OCI-LY3 (cell line): Measurements from ENCODE around the gene HOXA4.

Experiments
- H2AFZ ChIP-seq: fragments of 200-600, 300-600 bp; shearing (Covaris generic); 2 replicates; pipeline ENCODE4 v1.6.0; 2014; ENCODE audit warnings: antibody characterized with exemption, low read depth, low read length
- H3K27ac ChIP-seq: fragments of 200-600, 300-600 bp; sonication (generic); 2 replicates; pipeline ENCODE4 v1.5.1; 2014; ENCODE audit warnings: mild to moderate bottlenecking, low read length, moderate library complexity, mixed read lengths
- H3K27me3 ChIP-seq: fragments of 200-600, 300-600 bp; sonication (generic); 2 replicates; pipeline ENCODE4 v1.6.1; 2014; ENCODE audit warnings: low read depth, low read length, mixed read lengths
- H3K36me3 ChIP-seq: fragments of 200-600, 300-600 bp; sonication (generic); replicated peaks from 2 replicates; pipeline ENCODE3; 2014; ENCODE audit warnings: low read depth, low read length, mixed read lengths
- H3K4me1 ChIP-seq: fragments of 300-600, 200-600 bp; sonication (generic); 2 replicates; pipeline ENCODE4 v1.6.1; 2014; ENCODE audit warnings: low read length, mixed read lengths
- H3K4me2 ChIP-seq: fragments of 200-600, 300-600 bp; sonication (generic); 2 replicates; pipeline ENCODE4 v1.6.1; 2014; ENCODE audit warnings: low read length, mixed read lengths
- H3K4me3 ChIP-seq: fragments of 300-600, 200-600 bp; sonication (generic); 2 replicates; pipeline ENCODE4 v1.5.1; 2014; ENCODE audit warnings: antibody characterized with exemption, mild to moderate bottlenecking, low read length, moderate library complexity
- H3K79me2 ChIP-seq: fragments of 300-600, 200-600 bp; shearing (Covaris generic); 2 replicates; pipeline ENCODE4 v1.6.1; 2014; ENCODE audit warnings: mild to moderate bottlenecking, low read length, mixed read lengths
- H3K9ac ChIP-seq: fragments of 300-600, 200-600 bp; shearing (Covaris generic); 2 replicates; pipeline ENCODE4 v1.6.0; 2014; ENCODE audit warnings: mild to moderate bottlenecking, low read length, moderate library complexity
- H3K9me3 ChIP-seq: fragments of 200-600, 300-600 bp; shearing (Covaris generic); 2 replicates; pipeline ENCODE4 v1.6.1; 2014; ENCODE audit warnings: low read length, mixed read lengths; ENCODE audit not compliant: insufficient read depth
- H4K20me1 ChIP-seq: fragments of 200-600, 300-600 bp; sonication (generic); 2 replicates; pipeline ENCODE4 v1.6.1; 2016; ENCODE audit warnings: low read length, mixed read lengths; ENCODE audit not compliant: insufficient read depth
- EZH2phosphoT487 ChIP-seq: fragments of 200-600 bp; shearing (Covaris generic); IDR thresholded peaks from 2 replicates; pipeline ENCODE4 v1.6.1; 2018; ENCODE audit warnings: antibody characterized with exemption, mixed run types, low read depth
- TF ChIP-seq, protein P1 (sequence below): fragments of 200-600, 300-600 bp; sonication (generic); IDR thresholded peaks from 2 replicates; pipeline ENCODE4 v1.5.1; 2014; ENCODE audit warnings: antibody characterized with exemption, low read length, low read depth

The HOXA4 gene

DNA sequence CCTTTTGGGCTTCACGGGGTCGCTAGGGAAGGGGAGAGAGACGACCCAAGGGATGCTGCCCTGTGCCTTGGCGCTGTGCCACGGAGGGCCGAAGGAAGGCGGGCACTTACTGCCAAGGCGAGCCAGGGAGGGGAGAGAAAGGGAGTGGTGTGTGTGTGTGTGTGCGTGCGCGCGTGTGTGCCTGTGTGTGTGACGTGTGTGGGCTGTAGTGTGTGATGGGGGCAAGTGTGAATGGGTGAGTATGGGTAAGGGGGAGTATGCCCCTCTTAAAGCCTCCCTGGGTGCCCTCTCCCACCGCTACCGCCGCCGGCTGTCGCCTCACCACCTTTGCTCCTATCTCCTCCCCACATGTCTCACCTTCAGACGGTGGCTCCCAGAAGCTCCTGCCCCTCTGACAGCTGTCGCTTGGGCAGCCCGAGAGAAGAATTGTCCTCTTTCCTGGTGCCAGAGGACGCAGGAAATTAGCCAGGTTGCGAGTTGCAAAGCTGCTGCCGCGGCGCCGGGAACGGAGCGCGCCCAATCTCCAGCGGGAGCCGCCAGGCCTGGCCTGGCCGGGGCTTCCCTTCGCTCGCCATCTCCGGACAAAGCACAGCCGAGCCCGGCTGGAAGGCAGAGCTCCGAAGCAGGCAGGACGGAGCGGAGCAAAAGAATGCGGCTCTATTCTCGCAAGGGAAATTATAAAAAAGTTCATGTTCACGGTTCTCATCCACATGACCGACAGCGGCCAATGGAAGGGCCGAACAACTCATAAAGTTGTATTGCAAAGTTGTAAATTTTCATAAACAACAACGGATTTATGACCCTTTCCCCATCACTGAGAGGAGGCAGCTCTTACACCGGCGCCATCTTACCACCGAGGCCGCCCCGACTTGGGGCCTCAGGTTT is 21.6 kb upstream of the HOXA4 start, which contains the start of gene HOXA3:
TSS of gene HOXA3 (minus strand) at position 653 of the 885 bp plus-strand sequence. CDS start 41,943 bp downstream, outside the sequence.
- peaks cover 10% of the 10 kb centered on the region; the same call in 1 of the 2 replicates for H3K4me1 ChIP-seq
- peak within 1 kb of the TSS; percentile 89 for H2AFZ ChIP-seq
- TF ChIP-seq, protein P1, sequence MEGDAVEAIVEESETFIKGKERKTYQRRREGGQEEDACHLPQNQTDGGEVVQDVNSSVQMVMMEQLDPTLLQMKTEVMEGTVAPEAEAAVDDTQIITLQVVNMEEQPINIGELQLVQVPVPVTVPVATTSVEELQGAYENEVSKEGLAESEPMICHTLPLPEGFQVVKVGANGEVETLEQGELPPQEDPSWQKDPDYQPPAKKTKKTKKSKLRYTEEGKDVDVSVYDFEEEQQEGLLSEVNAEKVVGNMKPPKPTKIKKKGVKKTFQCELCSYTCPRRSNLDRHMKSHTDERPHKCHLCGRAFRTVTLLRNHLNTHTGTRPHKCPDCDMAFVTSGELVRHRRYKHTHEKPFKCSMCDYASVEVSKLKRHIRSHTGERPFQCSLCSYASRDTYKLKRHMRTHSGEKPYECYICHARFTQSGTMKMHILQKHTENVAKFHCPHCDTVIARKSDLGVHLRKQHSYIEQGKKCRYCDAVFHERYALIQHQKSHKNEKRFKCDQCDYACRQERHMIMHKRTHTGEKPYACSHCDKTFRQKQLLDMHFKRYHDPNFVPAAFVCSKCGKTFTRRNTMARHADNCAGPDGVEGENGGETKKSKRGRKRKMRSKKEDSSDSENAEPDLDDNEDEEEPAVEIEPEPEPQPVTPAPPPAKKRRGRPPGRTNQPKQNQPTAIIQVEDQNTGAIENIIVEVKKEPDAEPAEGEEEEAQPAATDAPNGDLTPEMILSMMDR = no peak
- no peak for TF ChIP-seq EZH2phosphoT487
- H3K9ac ChIP-seq = peak within 1 kb of the TSS; percentile 68
- no peaks in the 10 kb centered on the region for H3K36me3 ChIP-seq
- peak within 1 kb of the TSS; percentile 97 for H3K4me2 ChIP-seq
- peak within 1 kb of the TSS; percentile 83 for H3K4me3 ChIP-seq
- H3K9me3 ChIP-seq = no peaks in the 10 kb centered on the region
- no peak within 1 kb of the TSS for H3K27ac ChIP-seq
- peaks cover 12% of the 10 kb centered on the region for H3K79me2 ChIP-seq
- no peaks in the 10 kb centered on the region for H3K27me3 ChIP-seq
- H4K20me1 ChIP-seq = no peaks in the 10 kb centered on the region

DNA sequence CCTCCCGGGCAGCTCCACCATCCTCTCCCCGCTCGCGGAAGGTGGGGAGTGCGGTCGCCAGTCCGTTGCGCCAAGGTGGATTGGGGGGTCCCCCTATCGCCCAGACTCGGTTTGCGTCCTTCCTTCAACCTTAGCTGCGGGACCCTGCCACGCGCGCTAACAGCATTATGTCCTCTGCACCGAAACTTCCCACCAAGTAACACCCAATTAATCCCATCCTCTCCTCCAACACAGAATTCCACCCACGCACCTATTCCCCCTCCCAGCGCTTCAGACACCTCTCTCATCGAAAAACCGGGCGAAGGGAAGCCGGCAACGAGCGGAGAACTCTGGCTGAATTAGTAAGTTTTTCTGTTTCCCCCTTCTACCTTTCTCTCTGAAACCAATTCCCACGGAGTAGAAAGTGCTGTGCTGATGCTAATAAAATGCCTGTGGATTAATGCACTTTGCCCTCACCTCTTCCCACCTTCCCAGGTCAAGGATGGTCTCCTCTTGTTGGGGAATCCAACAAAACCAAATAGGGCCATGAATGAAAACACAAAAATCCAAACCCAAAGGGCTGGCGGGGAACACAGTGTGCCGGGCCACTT is 20.9 kb upstream of the HOXA4 start:
- H3K9ac ChIP-seq = peak overlapping the region; percentile 68

DNA sequence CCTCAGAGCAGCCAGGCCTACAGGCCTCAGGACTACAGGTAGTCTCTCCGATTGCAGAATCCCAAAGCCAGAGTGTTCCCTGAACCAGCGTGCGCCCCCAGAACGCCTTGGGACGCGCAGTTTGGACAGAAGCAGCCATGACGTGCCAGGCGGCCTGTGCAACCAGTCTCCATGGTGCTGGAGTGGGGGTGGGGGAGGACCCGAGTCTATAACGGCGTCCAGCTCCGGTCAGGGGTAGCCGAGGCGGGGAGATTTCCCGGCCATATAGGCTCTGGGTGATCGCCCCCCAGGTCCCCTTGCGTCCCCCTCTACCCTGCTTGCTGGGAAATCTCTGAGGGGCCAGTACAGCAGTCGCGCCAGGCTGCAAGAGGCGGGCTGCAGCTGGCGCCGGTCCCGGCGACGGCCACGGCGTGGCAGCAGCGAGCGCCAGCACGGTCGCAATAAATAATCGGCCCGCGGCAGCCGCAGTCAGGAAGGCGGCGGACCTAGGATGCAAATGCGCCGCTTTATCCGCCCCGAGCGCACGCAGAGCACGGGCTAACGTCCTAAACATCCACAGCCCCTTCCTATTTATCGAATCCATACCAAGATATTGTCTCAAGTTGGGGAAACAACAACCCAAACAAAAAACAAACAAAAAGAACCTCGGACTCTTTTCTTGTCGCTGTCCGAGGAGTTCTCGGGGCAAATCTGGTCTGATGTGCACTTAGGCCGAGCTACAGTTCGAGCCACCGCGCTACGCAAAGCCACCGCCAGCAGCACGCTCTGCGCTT is 20.2 kb upstream of the HOXA4 start:
- H3K36me3 ChIP-seq = no peaks in the 10 kb centered on the region
- H3K9ac ChIP-seq = peak overlapping the region; percentile 72
- peak overlapping the region; percentile 97 for H3K4me2 ChIP-seq
- H3K9me3 ChIP-seq = no peaks in the 10 kb centered on the region
- H2AFZ ChIP-seq = peak overlapping the region; percentile 89
- H3K4me1 ChIP-seq = peaks cover 10% of the 10 kb centered on the region; the same call in 1 of the 2 replicates
- H3K79me2 ChIP-seq = peaks cover 12% of the 10 kb centered on the region
- peak overlapping the region; percentile 83 for H3K4me3 ChIP-seq
- peak overlapping the region; percentile 28 for H3K27ac ChIP-seq
- H4K20me1 ChIP-seq = no peaks in the 10 kb centered on the region
- TF ChIP-seq EZH2phosphoT487 = no peak
- TF ChIP-seq, protein P1 = peak; percentile 53
- H3K27me3 ChIP-seq = no peaks in the 10 kb centered on the region

More for the DNA sequence above, 20.9 kb upstream of the HOXA4 start:
- H4K20me1 ChIP-seq = no peaks in the 10 kb centered on the region
- no peaks in the 10 kb centered on the region for H3K9me3 ChIP-seq
- H3K4me3 ChIP-seq = peak overlapping the region; percentile 83
- no peak overlapping the region for H3K27ac ChIP-seq
- no peaks in the 10 kb centered on the region for H3K27me3 ChIP-seq
- peak overlapping the region; percentile 97 for H3K4me2 ChIP-seq
- peaks cover 12% of the 10 kb centered on the region for H3K79me2 ChIP-seq
- no peak for TF ChIP-seq EZH2phosphoT487
- TF ChIP-seq, protein P1 = no peak
- H3K4me1 ChIP-seq = peaks cover 10% of the 10 kb centered on the region; the same call in 1 of the 2 replicates
- peak overlapping the region; percentile 89 for H2AFZ ChIP-seq
- no peaks in the 10 kb centered on the region for H3K36me3 ChIP-seq
